Activated B cell treated with CpG ODN at 0.5 μM for 24 hours (primary cell): Measurements from ENCODE around the gene TRMT44. TPM values are rescaled to one million over a fixed set of nuclear protein-coding genes. Genes with fewer than 3 reads are reported as not detected.

Source experiments
- ATAC-seq: fragments of 200-7000 bp; cut with Tn5 transposase; one replicate; pipeline ENCODE4 v1.10.0; 2021; ENCODE audit warnings: low read depth, mild to moderate bottlenecking, moderate library complexity
- CTCF ChIA-PET: fragments of 350-600 bp; sonication (Branson Sonifier 250); formaldehyde crosslinking; loops from one replicate; lab custom pipeline; 2021; ENCODE audit warnings: antibody characterized with exemption; lab: Charles Lee
- POLR2A ChIA-PET: fragments of 350-600 bp; sonication (Branson Sonifier 250); formaldehyde crosslinking; loops from one replicate; lab custom pipeline; 2021; ENCODE audit warnings: antibody characterized with exemption; lab: Charles Lee
- DNase-seq: peaks from one replicate; pipeline ENCODE4 v3.0.0; 2022
- H3K27ac Mint-ChIP-seq: one replicate; pipeline ENCODE4 v1.8.0; 2020; ENCODE audit warnings: mixed read lengths
- H3K27me3 Mint-ChIP-seq: one replicate; pipeline ENCODE4 v1.8.0; 2021; ENCODE audit warnings: mixed read lengths
- H3K36me3 Mint-ChIP-seq: one replicate; pipeline ENCODE4 v1.8.0; 2021; ENCODE audit warnings: low read depth, mixed read lengths
- H3K4me1 Mint-ChIP-seq: one replicate; pipeline ENCODE4 v1.8.0; 2021; ENCODE audit warnings: mixed read lengths
- H3K4me3 Mint-ChIP-seq: one replicate; pipeline ENCODE4 v1.8.0; 2020; ENCODE audit warnings: mild to moderate bottlenecking, mixed read lengths
- H3K9me3 Mint-ChIP-seq: one replicate; pipeline ENCODE4 v1.8.0; 2020; ENCODE audit warnings: mixed read lengths
- CTCF ChIP-seq: fragments of 200-600 bp; IDR thresholded peaks from one replicate; pipeline ENCODE4 v1.8.0; 2022; ENCODE audit warnings: antibody characterized with exemption, mild to moderate bottlenecking
- intact Hi-C: fragments of 100-400 bp; cut with micrococcal nuclease; formaldehyde crosslinking; loops from one replicate; pipeline ENCODE4 v1.15.1; 2024
- total RNA-seq: library from RNA; stranded (reverse); gene quantifications from 2 replicates; pipeline ENCODE4 v1.2.3, GENCODE V29; 2022

Gene TRMT44
- total RNA-seq, 1 donor from 2014 or later: 33.8 TPM

- H3K9me3 Mint-ChIP-seq: no peaks in the 10 kb centered on the region
- no peak overlapping the region for H3K27ac Mint-ChIP-seq
- ChIA-PET CTCF (no interaction called here), POLR2A (interaction anchor here (0.6 kb wide), 1 partner anchor 239 kb away, joined by 8 read pairs; no protein-coding TSS in a partner anchor)
- no peak overlapping the region for H3K4me3 Mint-ChIP-seq
- H3K4me1 Mint-ChIP-seq: peaks cover 21% of the 10 kb centered on the region
- DNase-seq (no peak), ATAC-seq (no peak)
- intact Hi-C loops: no loop called here
- H3K36me3 Mint-ChIP-seq: peaks cover 45% of the 10 kb centered on the region
- no peak for TF ChIP-seq CTCF
- no peaks in the 10 kb centered on the region for H3K27me3 Mint-ChIP-seq
These were observed 5.5 kb downstream of the TRMT44 start for GRCh38 chr4:8446122-8446521.

DNA sequence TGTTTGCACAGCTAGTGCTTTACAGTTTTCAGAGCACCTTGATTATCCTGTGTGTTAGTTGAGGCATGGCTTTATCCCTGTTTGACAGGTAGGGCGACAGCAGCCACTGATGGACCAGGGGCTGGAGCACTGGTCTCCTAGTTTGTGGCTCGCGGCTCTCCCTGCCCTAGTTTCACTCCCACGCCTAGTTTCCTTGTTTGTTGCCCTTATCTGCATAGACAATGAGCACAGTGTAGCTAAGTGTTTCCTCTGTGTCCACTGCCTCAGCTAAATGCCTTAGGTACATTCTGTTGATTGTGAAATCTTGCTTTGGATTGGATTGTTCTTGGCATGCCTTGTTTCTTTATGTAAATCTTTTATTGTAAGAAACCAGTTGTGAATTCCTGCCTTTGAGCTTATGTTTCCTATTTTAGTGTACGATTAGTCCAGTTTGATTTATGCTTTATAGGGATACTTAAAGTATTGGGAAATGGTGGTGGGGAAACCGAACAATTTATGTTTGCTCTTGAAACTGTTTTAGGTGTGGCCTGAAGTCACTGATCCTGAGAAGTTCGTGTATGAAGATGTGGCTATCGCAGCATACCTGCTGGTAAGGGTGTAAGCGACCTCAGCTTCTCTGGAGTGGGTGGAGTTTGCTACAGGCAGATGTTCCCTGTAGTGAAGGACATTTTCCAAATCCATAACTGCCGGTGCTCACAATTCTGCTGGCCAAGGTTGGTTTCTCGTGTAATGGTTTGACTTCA lies 11.0 kb downstream of the TRMT44 start:
- TF ChIP-seq CTCF: no peak
- DNase-seq: no peak
- intact Hi-C loops: no loop called here
- Mint-ChIP-seq H3K27me3 (no peaks in the 10 kb centered on the region), H3K9me3 (no peaks in the 10 kb centered on the region), H3K4me1 (no peaks in the 10 kb centered on the region), H3K4me3 (no peak overlapping the region), H3K27ac (no peak overlapping the region), H3K36me3 (peaks cover 83% of the 10 kb centered on the region)
- ChIA-PET POLR2A (no interaction called here), CTCF (no interaction called here)
- no peak for ATAC-seq

- CTCF ChIA-PET: no interaction called here
These were observed 13.4 kb downstream of the TRMT44 start for GRCh38 chr4:8453957-8454356.

GRCh38 chr4:8457646-8458252 lies 17.2 kb downstream of the TRMT44 start:
- ChIA-PET POLR2A (no interaction called here), CTCF (no interaction called here)
- TF ChIP-seq CTCF: no peak
- ATAC-seq (no peak), DNase-seq (no peak)
- intact Hi-C loops: no loop called here
- Mint-ChIP-seq H3K36me3 (peaks cover 84% of the 10 kb centered on the region), H3K4me1 (no peaks in the 10 kb centered on the region), H3K27me3 (no peaks in the 10 kb centered on the region), H3K4me3 (no peak overlapping the region), H3K9me3 (no peaks in the 10 kb centered on the region), H3K27ac (no peak overlapping the region)

More at GRCh38 chr4:8453957-8454356, 13.4 kb downstream of the TRMT44 start:
- H3K27me3 Mint-ChIP-seq: no peaks in the 10 kb centered on the region
- H3K4me3 Mint-ChIP-seq: no peak overlapping the region
- ATAC-seq: no peak
- no peaks in the 10 kb centered on the region for H3K9me3 Mint-ChIP-seq
- H3K36me3 Mint-ChIP-seq: peaks cover 88% of the 10 kb centered on the region
- no peak overlapping the region for H3K27ac Mint-ChIP-seq
- no peak for TF ChIP-seq CTCF
- no peak for DNase-seq
- intact Hi-C loops: no loop called here
- no peaks in the 10 kb centered on the region for H3K4me1 Mint-ChIP-seq
- POLR2A ChIA-PET: no interaction called here

- CTCF ChIA-PET: no interaction called here
These were observed 19.4 kb downstream of the TRMT44 start for GRCh38 chr4:8459867-8460445.

More at GRCh38 chr4:8459867-8460445, 19.4 kb downstream of the TRMT44 start:
- Mint-ChIP-seq H3K27ac (no peak overlapping the region), H3K27me3 (no peaks in the 10 kb centered on the region), H3K9me3 (no peaks in the 10 kb centered on the region), H3K4me1 (no peaks in the 10 kb centered on the region), H3K4me3 (no peak overlapping the region), H3K36me3 (peaks cover 76% of the 10 kb centered on the region)
- ATAC-seq (no peak), DNase-seq (no peak)
- POLR2A ChIA-PET: no interaction called here
- intact Hi-C loops: no loop called here
- TF ChIP-seq CTCF: no peak
